GM15510 (cell line): ENCODE data around the gene UNC45A.

Experiments used
- POLR2A ChIP-seq: IDR thresholded peaks from 3 replicates; pipeline ENCODE4 v1.6.1; 2011; ENCODE audit warnings: borderline replicate concordance; ENCODE audit not compliant: insufficient read length; ENCODE audit errors: extremely low read depth

The UNC45A gene

DNA sequence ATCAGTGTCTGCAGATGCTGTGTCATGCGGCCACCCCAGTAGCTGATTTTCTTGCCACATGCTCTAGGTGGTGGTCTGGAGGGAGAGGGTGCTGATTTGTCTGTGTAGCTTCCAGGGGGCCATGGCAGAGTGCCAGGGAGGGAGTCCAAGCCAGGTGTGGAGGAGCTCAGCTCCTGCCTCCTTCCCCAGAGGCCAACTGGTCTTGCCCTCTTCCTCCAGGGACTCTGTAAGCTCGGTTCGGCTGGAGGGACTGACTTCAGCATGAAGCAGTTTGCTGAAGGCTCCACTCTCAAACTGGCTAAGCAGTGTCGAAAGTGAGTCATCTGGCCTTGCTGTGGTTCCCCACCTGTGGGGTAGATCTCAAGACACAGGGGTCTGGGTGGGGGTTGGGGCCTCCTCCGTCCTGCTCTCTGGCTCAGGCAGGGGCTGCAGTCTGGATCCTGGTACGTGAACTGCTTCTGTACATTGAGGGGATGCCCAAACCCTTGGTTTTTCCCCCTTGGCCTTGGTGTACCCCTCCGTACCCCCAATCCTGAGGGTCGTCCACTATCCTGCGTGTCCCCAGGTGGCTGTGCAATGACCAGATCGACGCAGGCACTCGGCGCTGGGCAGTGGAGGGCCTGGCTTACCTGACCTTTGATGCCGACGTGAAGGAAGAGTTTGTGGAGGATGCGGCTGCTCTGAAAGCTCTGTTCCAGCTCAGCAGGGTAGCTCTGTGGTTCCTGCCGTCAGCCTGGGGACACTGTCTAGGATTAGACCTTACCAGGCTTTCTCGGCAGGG is 12.7 kb downstream of the UNC45A start:
- TF ChIP-seq POLR2A: no peak

DNA sequence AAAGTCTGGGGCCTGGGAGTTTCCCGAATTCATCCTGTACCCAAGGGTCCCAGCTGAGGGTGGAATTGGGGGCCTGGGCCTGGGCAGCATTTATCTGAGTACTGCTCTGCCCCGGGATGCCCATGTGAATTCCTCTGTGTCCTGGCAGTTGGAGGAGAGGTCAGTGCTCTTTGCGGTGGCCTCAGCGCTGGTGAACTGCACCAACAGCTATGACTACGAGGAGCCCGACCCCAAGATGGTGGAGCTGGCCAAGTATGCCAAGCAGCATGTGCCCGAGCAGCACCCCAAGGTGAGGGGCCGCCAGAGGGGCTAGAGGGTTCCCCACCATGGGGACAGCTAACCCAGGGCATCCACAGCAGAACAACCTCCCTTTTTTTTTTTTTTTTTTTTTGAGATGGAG is 13.4 kb downstream of the UNC45A start:
- TF ChIP-seq POLR2A: no peak

DNA sequence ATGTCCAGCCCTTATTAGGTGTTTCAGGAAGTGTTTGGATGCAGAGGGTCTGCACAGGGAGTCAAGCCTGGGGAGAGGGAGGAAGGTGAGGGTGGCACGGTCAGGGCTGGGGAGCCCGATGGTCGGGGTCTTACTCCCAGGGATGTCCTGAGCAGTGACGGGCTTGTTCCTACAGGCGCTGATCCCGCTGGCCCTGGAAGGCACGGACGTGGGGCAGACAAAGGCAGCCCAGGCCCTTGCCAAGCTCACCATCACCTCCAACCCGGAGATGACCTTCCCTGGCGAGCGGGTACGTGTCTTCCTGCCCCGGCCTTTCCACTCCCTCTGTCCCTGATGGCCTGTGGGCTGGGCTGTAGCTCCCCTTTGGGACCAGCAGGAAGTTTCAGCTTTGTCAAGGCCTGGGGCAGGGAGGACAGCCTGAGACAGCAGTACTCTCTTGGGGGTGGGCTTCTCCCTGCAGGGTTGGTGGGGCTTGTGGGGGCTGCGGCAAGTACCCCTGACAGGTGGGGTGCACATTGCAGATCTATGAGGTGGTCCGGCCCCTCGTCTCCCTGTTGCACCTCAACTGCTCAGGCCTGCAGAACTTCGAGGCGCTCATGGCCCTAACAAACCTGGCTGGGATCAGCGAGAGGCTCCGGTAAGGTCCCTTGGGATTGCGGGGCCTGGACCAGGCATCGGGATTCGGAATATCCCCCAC is 15.0 kb downstream of the UNC45A start:
- TF ChIP-seq POLR2A: no peak

DNA sequence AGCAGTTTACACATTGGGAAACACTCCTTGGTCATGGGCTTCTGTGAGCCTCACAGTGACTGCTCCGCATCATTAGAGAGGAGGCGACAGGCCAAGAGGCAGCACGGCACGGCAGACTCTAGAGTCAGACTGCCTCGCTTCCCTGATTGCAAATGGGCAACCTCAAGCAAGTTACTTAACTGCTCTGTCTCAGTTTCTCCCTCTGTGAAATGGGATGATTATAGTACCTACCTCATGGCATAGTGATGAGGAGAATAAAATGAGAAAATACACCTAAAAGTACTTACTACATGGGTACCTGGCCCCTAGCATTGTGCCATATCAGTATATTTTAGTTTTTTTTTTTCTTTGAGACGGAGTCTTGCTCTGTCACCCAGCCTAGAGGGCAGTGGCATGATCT is 15.6 kb downstream of the UNC45A start:
- TF ChIP-seq POLR2A: no peak

DNA sequence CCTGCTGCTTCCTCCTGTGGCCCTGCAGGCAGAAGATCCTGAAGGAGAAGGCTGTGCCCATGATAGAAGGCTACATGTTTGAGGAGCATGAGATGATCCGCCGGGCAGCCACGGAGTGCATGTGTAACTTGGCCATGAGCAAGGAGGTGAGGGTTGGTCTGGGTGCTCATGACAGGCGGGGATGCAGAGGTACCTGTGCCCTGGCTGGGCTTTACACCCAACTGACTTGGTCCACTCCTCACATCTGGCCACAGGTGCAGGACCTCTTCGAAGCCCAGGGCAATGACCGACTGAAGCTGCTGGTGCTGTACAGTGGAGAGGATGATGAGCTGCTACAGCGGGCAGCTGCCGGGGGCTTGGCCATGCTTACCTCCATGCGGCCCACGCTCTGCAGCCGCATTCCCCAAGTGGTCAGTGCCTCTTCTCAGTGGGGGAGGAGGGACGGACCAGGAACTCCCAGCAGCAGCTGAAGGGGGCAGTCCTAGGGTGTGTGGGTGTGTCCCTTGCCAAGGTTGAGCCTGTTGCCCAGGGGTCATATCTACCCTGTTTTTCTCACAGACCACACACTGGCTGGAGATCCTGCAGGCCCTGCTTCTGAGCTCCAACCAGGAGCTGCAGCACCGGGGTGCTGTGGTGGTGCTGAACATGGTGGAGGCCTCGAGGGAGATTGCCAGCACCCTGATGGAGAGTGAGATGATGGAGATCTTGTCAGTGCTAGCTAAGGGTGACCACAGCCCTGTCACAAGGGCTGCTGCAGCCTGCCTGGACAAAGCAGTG is 18.0 kb downstream of the UNC45A start:
- no peak for TF ChIP-seq POLR2A

DNA sequence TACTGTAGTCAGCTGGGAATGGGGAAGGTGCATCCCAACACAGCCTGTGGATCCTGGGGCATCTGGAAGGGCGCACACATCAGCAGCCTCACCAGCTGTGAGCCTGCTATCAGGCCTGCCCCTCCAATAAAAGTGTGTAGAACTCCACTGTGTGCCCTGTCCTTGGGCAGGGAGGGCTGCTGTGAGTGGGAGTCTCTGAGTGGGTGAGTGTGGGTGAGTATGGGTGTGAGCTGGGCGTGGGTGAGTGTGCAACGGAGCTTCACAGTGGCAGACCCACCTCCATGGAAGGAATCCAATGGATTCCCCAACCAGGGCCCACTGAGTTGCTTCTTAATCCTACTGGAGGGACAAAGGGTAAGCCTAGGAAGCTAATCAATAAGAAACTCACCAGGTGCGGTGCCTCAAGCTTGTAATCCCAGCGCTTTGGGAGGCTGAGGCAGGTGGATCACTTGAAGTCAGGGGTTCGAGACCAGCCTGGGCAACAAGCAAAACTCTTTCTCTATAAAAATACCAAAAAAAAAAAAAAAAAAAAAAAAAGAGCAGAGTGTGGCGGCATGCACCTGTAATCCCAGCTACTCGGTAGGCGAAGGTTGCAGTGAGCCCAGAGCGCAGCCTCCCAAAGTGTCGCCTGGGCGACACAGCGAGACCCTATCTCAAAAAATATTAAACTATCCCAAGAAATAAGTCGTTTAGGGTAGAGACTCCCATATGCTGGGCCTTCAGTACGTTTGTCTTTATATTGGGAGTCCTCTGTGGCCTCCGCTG is 19.0 kb downstream of the UNC45A start:
- TF ChIP-seq POLR2A: no peak

DNA sequence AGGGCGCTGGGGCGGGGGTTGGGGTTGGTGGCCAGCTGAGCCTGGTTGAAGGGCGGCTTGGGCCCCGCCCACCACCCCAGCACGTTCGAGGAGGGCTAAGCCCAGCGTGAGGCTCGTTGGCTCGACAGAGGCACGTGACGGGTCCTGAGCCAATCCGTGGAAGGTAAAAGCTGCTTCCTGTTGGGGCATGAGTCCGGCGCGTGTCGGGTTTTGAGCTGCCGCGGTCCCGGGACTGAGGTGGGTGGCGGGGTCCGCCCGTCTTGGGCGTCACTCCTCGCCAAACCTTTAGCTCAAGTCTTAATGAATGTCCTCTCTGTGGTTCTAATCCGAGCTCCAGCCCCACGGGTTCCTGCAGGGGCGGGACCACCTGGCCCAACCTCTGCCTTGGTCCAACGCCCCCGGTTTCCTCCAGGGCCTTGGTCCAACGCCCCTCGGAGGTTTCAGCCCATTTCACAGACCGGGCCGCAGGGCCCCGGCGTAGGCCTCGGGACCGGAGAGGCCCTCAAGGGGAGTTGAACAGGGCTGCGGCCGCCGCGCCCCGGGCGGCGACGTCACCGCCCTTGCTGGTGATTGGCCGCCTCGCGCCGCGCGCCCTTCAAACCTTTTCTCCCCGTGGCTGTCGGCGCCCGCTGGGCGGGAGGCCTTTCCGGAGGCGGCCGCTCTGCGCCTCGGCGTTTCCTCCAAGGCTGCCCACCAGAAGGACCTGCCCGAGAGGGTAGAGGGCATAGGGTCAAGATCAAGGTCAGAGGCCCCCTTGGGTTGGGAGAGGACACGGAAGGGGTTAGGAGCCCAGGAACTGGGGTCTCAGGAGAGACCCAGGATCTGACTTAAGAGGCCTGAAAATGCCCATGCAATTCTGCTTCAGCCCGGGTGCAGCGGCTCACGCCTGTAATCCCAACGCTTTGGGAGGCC is 19.9 kb downstream of the UNC45A start, which contains the start of gene RCCD1:
RCCD1 (plus strand) TSS at position 173 of the 912 bp plus-strand sequence. CDS start 1,851 bp downstream, outside the sequence.
- TF ChIP-seq POLR2A: peak; percentile 83

DNA sequence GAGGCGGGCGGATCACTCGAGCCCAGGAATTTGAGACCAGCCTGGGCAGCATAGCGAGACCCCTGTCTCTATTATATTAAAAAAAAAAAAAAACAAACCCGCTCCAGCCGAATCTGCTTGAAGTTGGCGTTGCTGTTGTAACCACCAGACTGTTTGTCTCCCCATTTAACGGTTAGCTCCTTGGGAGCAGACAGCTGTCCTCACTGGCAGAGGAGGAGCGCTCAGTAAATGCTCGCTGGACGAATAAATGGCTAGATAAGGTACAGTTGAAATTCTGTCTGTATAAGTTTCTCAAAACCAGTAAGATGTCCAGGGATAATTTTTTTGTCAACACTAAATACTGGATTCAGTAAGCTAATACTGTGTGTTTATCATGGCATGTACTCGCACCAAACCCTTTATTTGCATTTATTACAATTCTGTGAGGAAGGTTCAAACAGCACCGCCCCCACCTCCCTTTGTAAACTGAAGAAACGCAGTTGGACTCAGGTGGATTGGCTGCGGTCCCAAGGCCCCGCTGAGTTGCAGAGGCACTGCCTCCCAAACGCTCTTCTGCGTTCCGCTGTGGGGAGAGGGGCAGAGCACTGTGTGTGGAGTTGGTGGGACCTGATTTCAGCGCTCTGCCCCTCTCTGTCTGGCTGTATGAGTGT is 20.7 kb downstream of the UNC45A start:
- no peak for TF ChIP-seq POLR2A

DNA sequence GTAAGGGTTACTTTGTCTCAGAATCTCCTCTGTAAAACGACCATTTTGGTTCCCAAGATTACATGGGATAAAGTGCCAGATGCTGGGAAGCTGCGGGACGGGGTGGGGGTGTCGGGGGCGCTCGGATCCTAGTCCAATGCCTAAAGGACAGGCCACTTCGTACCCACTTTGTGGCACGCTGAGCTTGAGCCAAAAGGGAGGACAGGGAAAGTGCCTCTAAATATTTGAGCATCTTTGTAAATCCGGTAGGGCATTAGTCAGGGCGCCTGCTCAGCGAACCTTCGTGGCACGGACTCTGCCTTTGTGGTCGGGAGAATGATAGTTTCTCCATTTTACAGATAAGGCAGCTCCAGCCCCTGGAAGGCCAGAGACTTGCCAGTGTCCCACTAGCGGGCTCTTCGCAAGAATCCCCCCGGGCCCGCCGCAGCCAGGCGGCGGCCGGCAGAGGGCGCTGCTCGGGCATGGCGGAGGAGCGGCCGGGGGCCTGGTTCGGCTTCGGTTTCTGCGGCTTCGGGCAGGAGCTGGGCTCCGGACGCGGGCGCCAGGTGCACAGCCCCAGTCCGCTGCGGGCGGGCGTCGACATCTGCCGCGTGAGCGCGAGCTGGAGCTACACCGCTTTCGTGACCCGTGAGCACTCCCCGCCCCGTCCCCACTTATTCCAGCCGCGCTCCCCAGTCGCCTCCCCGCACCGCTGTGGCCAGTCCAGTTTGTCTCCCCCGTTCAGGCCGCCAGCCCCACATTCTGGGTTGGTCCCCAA is 21.4 kb downstream of the UNC45A start:
- no peak for TF ChIP-seq POLR2A

DNA sequence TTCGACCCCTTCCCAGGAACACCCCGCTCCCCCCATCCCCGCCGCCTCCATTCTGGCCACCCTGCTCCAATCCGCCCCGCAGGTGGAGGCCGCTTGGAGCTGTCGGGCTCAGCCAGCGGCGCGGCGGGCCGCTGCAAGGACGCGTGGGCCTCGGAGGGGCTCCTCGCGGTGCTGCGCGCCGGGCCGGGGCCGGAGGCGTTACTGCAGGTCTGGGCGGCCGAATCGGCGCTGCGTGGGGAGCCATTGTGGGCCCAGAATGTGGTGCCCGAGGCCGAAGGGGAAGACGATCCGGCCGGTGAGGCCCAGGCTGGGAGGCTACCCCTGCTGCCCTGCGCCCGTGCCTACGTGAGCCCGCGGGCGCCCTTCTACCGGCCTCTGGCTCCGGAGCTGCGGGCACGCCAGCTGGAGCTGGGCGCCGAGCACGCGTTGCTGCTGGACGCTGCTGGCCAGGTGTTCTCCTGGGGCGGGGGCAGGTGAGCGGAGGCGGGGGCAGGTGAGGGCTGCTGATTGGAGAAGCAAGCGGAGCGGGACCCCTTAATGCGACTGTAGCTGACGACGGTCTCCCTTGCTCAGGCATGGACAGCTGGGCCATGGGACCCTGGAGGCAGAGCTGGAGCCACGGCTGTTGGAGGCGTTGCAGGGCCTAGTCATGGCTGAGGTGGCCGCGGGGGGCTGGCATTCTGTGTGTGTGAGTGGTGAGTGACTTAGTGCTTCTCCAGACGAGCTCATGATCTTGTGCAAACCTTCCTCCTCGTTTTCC is 22.1 kb downstream of the UNC45A start:
- no peak for TF ChIP-seq POLR2A

DNA sequence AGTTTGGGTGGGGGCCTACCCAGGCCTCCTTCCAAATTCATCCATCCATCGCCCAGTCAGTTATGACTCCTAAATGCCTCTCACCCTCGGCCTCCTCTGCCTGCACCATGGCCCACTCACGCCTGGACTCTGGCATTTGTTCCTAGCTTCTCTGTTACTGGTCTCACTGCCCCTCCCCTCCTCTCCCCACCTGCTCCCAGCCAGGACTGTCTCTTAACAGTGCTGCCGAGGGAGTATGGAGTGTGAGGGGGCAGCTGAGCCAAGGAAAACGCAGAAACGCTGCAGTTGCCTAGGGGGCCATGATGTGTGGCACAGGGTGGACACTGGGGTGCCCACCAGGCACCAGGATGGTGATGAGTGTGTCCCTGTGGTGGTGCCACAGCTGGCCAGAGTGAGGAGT is 22.7 kb downstream of the UNC45A start:
- no peak for TF ChIP-seq POLR2A

DNA sequence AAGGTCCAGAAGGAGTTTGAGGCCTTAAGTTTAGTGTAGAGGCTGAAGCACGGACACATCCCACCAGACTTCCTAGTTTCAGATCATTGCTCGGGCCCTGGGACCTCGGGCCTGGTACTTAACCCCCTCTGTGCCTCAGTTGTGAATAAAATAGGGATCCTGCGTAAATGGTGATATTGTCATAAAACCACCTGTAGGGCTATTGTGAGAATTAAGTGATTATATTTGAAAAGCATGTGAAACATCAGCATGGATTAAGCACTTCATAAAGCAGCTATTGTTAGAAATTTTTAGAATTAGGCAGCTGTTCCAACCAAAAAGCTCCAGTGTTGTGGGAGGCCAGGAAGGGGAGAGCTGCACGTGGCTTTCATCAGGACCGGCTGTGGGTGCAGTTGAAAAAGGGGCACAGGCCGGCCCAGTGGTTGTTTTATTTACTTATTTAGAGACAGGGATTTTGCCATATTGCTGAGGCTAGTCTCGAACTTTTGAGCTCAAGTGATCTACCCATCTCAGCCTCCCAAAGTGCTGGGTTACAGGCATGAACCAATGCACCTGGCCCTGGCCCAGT is 24.0 kb downstream of the UNC45A start:
- no peak for TF ChIP-seq POLR2A

DNA sequence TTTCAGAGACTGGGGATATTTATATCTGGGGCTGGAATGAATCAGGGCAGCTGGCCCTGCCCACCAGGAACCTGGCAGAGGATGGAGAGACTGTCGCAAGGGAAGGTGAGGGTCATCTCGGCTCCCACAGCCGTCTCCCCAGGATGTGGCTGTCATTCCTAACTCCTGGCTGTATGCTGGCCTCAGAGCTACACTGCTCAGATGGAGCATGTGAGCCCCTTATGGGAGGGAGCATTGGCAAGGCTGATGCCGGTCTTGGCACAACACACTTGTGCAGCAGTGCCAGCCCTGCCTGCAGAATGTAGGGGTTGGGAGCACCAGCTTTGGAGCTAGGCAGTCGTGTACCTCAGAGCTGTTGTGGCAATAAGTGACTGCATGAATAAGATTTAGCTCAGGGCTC is 24.8 kb downstream of the UNC45A start:
- TF ChIP-seq POLR2A: no peak
